Posterior vena cava (tissue), 2 donors: ENCODE results near the gene TPT1. TPM values are rescaled to one million over a fixed set of nuclear protein-coding genes. Genes with fewer than 3 reads are reported as not detected.

Experiments used
- DNase-seq: peaks from one replicate; pipeline ENCODE4 v3.0.0-alpha.2; 2020; ENCODE audit warnings: low spot score
- intact Hi-C, 2 donors: fragments of 100-400 bp; cut with DNase I; formaldehyde crosslinking; loops; one replicate each; pipeline versions ENCODE4 v1.14.1 to v1.14.2; 2022 to 2023
- total RNA-seq, 2 donors: library from RNA; stranded (reverse); fragmentation: NEBNext Ultra II Directional; extraction: Animal tissue kit (Norgen Biotek cat#: 25700); gene quantifications; one replicate each; pipeline ENCODE4 v1.2.1, GENCODE V29; 2021
- donor health status: DM: yes; HTN: yes; CAD: no.
- donor health status: DM: yes; HTN: yes; CAD: no.

The TPT1 gene
- total RNA-seq, 2 donors from 2014 or later: 3,403 to 4,073 TPM

- DNase-seq: no peak
- intact Hi-C loops: no loop called here
Measured at GRCh38 chr13:45339867-45340266, 1.1 kb downstream of the TPT1 start.

DNA sequence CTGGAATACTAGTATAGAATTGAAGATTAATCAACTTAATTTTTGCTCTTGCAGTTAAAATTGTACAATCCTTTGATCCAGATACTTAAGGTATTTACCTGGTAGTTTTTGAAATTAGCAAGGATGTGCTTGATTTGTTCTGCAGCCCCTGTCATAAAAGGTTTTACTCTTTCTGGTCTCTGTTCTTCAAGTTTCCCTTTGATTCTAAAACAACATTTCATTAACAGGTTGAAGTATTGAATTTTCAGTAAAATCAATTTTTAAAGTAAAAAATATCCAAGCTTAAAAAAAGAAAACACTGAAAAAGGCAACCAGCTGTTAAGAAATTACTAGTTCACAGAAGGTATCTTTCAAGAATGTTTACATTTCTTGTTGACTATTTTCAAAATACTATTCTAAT lies 1.6 kb downstream of the TPT1 start:
- intact Hi-C loops: no loop called here
- DNase-seq: no peak

GRCh38 chr13:45337803-45338202 lies 3.2 kb downstream of the TPT1 start:
- intact Hi-C loops: no loop called here
- no peak for DNase-seq

- intact Hi-C loops: no loop called here
- no peak for DNase-seq
Measured at GRCh38 chr13:45337395-45337794, 3.6 kb downstream of the TPT1 start.

- intact Hi-C loops: no loop called here
- DNase-seq: no peak
Measured at GRCh38 chr13:45336025-45336800, 4.8 kb downstream of the TPT1 start.

DNA sequence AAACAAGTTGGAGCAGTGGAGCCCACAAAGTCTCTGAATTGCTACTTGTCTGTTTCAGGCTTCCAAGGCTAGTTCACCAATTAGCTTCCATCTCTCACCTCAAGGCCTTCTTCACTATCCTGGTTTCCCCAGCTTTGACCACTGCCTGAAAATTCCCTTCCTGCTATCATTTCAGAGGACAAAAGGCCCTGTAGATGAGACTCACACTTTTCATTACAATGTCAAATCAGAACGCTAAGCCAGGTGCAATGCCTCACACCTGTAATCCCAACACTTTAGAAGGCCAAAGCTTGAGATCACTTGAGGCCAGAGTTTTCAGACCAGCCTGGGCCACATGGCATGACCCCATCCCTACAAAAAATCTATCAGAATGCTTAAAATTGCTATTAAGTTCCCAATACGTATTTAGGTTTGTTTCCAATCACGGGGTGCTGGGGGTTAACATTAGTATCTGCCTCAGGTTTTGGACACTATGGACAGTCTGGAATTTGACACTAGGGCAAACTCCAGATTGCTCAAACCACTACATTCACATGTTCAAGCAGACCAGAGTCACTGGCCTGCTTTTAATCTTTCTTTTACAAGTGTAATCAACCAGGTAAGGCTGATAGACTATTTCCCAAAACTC lies 5.5 kb downstream of the TPT1 start:
- intact Hi-C loops: no loop called here
- no peak for DNase-seq

- no peak for DNase-seq
- intact Hi-C loops: no loop called here
Measured at GRCh38 chr13:45333977-45334922, 6.7 kb downstream of the TPT1 start.

DNA sequence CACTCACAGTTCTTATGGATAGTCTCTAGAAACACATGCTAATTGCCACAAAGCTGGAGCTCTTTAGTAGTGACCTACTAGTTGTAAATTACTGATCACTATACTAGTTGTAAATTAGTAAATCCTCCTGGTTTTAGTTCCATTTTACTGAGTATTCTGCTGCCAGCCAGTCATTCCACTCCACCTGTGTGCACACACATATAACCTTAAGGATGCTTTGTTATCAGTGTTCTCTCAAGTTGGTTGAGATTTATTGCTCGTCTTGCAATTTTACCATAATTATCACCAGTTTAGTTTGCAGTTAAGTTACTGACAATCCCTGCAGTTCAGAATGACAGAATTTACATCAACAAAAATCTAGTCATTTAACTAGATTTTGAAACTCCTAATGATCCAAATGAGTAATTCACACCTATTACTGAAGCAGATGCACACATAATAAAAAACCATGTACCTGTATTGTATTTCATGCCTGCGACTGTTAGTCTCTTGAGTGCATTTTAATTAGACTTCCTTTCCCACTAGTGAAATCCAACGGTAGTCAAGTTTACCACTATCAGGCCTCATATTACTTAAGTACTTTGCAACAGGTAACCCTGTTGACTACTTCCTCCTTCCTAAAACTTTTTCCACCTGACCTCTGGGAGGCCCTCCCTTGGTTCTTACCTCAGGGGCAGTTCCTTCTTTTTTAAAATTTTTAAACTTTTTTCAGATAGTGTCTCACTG lies 7.6 kb downstream of the TPT1 start:
- intact Hi-C loops: no loop called here

DNA sequence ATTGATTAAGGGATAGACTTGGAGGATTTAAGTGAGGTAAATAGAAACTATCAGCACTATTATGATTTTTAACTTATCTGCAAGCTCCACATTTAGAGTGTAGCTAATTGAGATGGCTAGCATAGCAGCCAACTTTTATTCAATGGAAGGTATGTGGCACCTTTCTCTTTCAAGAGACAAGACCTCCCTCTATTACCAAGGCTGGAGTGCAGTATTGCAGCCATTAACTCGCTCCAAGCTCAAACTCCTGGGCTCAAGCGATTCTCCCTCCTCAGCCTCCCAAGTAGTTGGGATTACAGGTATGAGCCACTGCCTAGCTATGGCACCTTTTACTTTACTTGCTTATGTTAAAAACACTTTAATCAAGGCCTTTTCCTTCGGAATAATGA lies 8.2 kb downstream of the TPT1 start:
- DNase-seq: no peak
- intact Hi-C loops: no loop called here

More for the DNA sequence above, 7.6 kb downstream of the TPT1 start:
- DNase-seq: no peak

- intact Hi-C loops: no loop called here
- no peak for DNase-seq
Measured at GRCh38 chr13:45332036-45332830, 8.8 kb downstream of the TPT1 start.

DNA sequence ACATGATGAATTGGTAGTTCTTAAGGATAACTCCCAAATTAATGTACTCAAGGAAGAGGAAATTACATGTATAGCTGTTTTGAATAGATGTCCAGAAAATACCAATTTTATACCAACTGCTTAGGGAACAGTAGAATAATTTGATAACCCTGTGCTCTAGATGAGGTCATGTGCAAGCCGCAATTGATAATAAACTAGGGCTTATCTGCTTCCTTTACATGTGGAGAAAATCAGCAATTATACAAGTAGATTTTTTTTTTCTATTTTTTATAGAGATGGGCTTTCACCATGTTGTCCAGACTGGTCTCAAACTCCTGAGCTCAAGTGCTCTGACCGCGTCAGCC lies 9.3 kb downstream of the TPT1 start:
- no peak for DNase-seq
- intact Hi-C loops: no loop called here

DNA sequence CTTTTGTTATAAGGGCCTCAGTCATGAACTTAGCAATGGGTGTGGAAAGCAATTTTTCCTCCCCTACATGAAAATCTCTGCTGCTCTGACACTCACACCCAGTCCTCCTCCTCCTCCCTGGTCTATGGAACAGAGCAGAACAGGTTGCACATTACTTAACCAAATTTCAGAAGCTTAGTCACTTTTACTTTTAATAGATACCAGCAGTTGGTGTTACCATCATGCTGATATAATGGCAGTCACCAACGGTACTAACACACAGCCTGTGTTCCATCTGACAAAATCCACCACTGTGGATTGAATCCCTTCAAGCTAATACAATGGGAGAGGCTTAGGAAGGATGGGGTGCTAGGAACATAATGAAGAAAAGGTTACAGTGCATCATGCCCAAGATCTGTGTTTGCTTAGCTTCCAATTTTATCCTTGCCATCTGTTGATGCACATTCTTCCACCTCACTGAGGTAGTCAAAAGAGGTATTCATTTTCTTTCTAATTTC lies 9.8 kb downstream of the TPT1 start:
- intact Hi-C loops: no loop called here
- no peak for DNase-seq

GRCh38 chr13:45328661-45329111 lies 12.3 kb downstream of the TPT1 start:
- intact Hi-C loops: no loop called here
- DNase-seq: no peak

DNA sequence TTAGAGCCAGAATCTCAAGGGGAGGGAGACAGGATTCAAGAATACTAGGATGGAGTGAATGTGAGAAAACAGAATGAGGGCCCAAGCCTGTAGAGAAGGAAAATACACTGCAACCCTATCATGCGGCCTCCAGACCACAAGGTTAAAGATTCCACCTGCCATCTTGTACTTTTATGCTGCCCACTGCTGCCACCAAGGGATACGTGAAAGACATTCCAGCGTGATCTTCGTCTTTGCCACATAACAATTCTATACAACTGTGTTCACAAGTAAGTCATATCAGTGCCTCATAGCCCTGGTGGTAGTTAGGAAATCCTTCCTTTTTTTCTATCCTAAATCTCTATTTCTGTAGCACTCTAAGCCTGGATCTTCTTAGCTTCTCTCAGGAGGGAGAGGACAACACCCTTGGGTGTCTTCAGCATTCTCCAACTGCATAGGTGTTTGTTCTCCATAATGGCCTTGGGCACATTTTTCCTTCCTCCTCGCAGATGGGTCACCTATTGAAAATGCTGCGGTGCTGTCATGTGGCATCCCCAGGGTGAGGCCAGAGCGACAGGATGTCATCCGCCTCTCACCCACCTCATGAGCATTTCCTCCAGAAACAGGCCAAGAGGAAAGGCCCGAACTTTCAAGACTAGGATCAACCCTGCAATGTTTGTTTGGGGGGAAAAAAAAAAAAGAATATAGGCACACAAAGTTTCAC lies 13.6 kb downstream of the TPT1 start:
- intact Hi-C loops: no loop called here
- DNase-seq: no peak

GRCh38 chr13:45325806-45326205 lies 15.2 kb downstream of the TPT1 start:
- DNase-seq: peak; percentile 82
- intact Hi-C loops: no loop called here

- intact Hi-C loops: no loop called here
- DNase-seq: no peak
Measured at GRCh38 chr13:45320876-45321629, 19.9 kb downstream of the TPT1 start.

DNA sequence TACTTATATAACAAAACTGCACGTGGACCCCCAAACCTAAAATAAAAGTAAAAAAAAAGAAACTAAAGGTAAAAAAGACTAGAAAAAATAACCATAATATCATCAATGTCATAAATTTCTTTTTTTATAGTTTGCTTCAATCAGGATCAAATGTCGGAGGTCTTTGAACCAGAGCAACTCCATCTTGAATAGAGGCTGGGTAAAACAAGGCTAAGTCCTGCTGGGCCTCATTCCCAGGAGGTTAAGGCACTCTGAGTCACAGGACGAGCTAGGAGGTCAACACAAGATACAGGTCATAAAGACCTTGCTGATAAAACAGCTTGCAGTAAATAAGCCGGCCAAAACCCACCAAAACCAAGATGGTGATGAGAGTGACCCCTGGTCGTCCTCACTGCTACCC lies 24.0 kb downstream of the TPT1 start:
- DNase-seq: no peak
- intact Hi-C loops: no loop called here
